ENCODE data around the gene SP5.

DNA sequence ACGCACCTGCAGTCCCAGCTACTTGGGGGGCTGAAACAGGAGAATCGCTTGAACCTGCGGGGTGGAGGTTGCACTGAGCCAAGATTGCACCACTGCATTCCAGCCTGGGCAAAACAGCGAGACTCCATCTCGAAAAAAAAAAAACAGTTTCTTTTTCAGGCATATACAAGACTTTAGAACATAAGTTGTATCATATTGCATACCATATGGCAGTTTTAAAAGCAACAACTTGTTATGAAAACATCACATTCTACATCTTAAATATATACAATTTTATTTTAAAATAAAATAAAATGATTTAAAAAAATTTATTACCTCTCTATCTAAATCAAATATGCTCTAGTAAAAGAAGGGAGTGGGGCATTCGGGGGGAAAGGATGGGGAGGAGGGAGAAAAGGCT lies 39.4 kb upstream of the SP5 start:
- TF ChIP-seq CTCF (conservative IDR thresholded peaks at IDR 0.05; ENCODE audit: low read length), result no peak
- TF ChIP-seq EZH2phosphoT487 (IDR thresholded peaks at IDR 0.05; ENCODE audit: borderline replicate concordance), result no peak

Data from Loucy (cell line).